NT2/D1 (cell line): ENCODE data around the gene GOLGA1.
"Not testable (repeated sequence)": the region's sequence is repeated elsewhere in the genome, so short reads cannot be mapped to it uniquely, and the experiment has no call there.

ENCODE experiments used
- DNase-seq: peaks from one replicate; pipeline ENCODE4 v3.0.0-alpha.2; 2011; ENCODE audit warnings: low read depth, low spot score
- H3K27me3 ChIP-seq: 2 replicates; pipeline ENCODE4 v1.6.0; 2011; ENCODE audit warnings: mild to moderate bottlenecking; ENCODE audit not compliant: insufficient read length, insufficient read depth
- H3K36me3 ChIP-seq: 2 replicates; pipeline ENCODE4 v1.6.1; 2011; ENCODE audit warnings: mild to moderate bottlenecking, low read length, mixed read lengths; ENCODE audit not compliant: insufficient read depth, insufficient read length
- H3K4me1 ChIP-seq: 2 replicates; pipeline ENCODE4 v1.5.1; 2011; ENCODE audit not compliant: insufficient read depth, insufficient read length
- H3K4me3 ChIP-seq: 2 replicates; pipeline ENCODE4 v1.5.1; 2011; ENCODE audit warnings: low read depth; ENCODE audit not compliant: insufficient read length
- H3K9ac ChIP-seq: 2 replicates; pipeline ENCODE4 v1.6.0; 2011; ENCODE audit warnings: low read depth; ENCODE audit not compliant: insufficient read length
- H3K9me3 ChIP-seq: 2 replicates; pipeline ENCODE4 v1.5.1; 2011; ENCODE audit warnings: mild to moderate bottlenecking, low read length; ENCODE audit not compliant: insufficient read depth
- SUZ12 ChIP-seq: IDR thresholded peaks from 2 replicates; pipeline ENCODE4 v1.6.1; 2011; ENCODE audit not compliant: insufficient read length, insufficient read depth; ENCODE audit errors: extremely low read depth
- YY1 ChIP-seq: IDR thresholded peaks from 2 replicates; pipeline ENCODE4 v1.6.1; 2011; ENCODE audit not compliant: insufficient read length, insufficient read depth
- ZNF274 ChIP-seq: IDR thresholded peaks from 2 replicates; pipeline ENCODE4 v1.6.1; 2011; ENCODE audit warnings: mild to moderate bottlenecking, low read depth, low read length

GOLGA1 gene

DNA sequence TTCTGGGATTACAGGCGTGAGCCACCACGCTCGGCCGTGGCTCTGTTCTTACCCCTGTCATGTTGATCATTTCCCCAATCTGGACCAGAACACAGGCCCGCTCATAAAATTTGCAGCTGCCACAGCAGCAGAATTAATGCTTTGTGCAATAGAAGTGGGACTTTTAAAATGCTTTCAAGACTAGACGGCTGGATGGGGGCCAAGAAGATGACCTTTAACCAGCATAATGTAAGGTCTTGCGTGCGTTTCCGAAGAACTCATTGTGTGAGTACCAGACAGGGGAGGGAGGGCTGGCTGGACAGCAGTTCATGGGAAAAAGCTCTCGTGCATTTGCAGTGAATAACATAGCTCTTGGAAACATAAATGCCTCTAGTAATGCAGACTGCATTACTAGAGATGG, 91.1 kb downstream of the GOLGA1 start:
- Histone ChIP-seq H3K4me3 (no peak overlapping the region), H3K9me3 (no peaks in the 10 kb centered on the region)
- no peak for DNase-seq

DNA sequence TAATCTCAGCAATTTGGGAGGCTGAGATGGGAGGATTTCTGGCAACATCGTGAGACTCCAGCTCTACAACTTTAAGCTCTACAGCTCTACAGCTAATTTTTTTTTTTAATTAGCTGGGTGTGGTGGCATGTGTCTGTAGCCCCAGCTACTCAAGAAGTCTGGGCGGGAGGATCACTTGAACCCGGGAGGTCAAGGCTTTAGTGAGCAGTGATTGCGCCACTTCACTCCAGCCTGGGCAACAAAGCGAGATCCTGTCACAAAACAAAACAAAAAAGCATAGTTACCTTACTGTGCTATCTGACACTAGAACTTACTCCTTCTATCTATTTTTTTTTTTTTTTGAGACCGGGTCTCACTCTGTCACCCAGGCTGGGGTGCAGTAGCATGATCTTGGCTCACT, 93.9 kb downstream of the GOLGA1 start:
- TF ChIP-seq YY1 (no peak), SUZ12 (no peak), ZNF274 (no peak)
- peaks cover 6% of the 10 kb centered on the region for H3K4me1 ChIP-seq
- no peaks in the 10 kb centered on the region for H3K27me3 ChIP-seq
- DNase-seq = no peak
- no peak overlapping the region for H3K9ac ChIP-seq
- no peak overlapping the region for H3K4me3 ChIP-seq
- no peaks in the 10 kb centered on the region for H3K9me3 ChIP-seq
- H3K36me3 ChIP-seq = no peaks in the 10 kb centered on the region

More for the DNA sequence above, 91.1 kb downstream of the GOLGA1 start:
- TF ChIP-seq ZNF274 (no peak), SUZ12 (no peak), YY1 (no peak)
- H3K36me3 ChIP-seq = no peaks in the 10 kb centered on the region
- no peaks in the 10 kb centered on the region for H3K27me3 ChIP-seq
- H3K9ac ChIP-seq = no peak overlapping the region
- H3K4me1 ChIP-seq = peaks cover 11% of the 10 kb centered on the region

DNA sequence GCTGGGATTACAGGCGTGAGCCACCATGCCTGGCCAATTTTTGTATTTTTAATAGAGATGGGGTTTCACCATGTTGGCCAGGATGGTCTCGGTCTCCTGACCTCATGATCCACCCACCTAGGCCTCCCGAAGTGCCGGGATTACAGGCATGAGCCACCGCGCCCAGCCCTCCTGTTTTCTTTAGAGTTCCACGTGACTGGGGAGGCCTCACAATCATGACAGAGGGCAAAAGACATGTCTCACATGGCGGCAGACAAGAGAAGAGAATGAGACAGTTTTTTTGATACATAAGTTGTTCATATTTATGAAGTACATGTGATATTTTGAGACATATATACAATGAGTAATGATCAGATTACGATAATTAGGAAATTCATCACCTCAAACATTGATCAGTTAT, 94.4 kb downstream of the GOLGA1 start:
- H3K27me3 ChIP-seq, H3K4me3 ChIP-seq, H3K4me1 ChIP-seq, H3K36me3 ChIP-seq, DNase-seq, H3K9me3 ChIP-seq, H3K9ac ChIP-seq: not testable (repeated sequence)

GRCh38 chr9:124844291-124844690, 96.6 kb downstream of the GOLGA1 start:
- Histone ChIP-seq H3K4me1 (peaks cover 8% of the 10 kb centered on the region), H3K27me3 (no peaks in the 10 kb centered on the region), H3K4me3 (no peak overlapping the region), H3K9ac (no peak overlapping the region), H3K36me3 (no peaks in the 10 kb centered on the region), H3K9me3 (no peaks in the 10 kb centered on the region)
- no peak for TF ChIP-seq YY1
- TF ChIP-seq ZNF274 = no peak
- TF ChIP-seq SUZ12 = no peak
- DNase-seq = no peak

GRCh38 chr9:124843456-124844034, 97.3 kb downstream of the GOLGA1 start:
- no peak for DNase-seq
- Histone ChIP-seq H3K9me3 (no peaks in the 10 kb centered on the region), H3K4me1 (peaks cover 5% of the 10 kb centered on the region), H3K9ac (no peak overlapping the region), H3K36me3 (no peaks in the 10 kb centered on the region), H3K27me3 (no peaks in the 10 kb centered on the region), H3K4me3 (no peak overlapping the region)
- TF ChIP-seq ZNF274 = no peak
- TF ChIP-seq YY1 = no peak
- TF ChIP-seq SUZ12 = no peak

DNA sequence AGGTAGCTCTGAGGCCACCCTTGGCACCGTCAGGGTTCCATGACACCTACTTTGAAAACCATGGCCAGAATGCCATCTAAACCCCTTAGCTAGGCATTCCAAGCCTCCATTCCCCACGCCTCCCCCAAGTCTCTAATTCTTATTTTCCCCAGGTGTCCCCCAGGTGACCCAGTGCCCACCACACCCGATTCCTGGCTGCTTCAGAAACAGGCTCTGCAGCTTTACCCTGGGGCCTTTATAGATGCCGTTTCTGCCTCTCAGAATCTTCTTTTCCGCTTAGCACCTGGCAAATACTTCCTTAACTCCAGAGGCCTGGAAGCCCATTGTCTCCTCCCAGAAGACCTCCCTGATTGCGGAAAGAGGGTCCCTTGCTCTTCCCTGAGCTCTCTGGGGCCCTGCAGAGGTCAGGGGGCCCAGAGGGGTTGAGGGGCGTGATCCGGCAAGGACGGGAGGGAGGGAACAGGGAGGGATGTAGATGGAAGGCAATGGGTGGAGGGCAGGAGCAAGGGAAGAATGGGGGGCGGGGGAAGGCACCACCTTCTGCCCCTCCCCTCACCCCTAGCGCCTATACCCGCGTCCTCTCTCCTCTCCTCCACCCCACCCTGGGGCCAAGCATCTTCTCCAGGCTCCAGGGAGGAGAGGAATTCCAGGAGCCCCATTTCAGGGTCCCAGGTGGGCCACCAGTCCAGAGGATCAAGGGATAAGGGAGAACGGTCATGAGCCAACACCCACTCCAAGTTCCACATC, 99.6 kb downstream of the GOLGA1 start:
- no peaks in the 10 kb centered on the region for H3K36me3 ChIP-seq
- DNase-seq = no peak
- no peaks in the 10 kb centered on the region for H3K27me3 ChIP-seq
- H3K9ac ChIP-seq = no peak overlapping the region
- TF ChIP-seq YY1 = no peak
- no peak for TF ChIP-seq ZNF274
- TF ChIP-seq SUZ12 = no peak
- H3K4me1 ChIP-seq = peaks cover 5% of the 10 kb centered on the region
- H3K9me3 ChIP-seq = no peaks in the 10 kb centered on the region
- no peak overlapping the region for H3K4me3 ChIP-seq

DNA sequence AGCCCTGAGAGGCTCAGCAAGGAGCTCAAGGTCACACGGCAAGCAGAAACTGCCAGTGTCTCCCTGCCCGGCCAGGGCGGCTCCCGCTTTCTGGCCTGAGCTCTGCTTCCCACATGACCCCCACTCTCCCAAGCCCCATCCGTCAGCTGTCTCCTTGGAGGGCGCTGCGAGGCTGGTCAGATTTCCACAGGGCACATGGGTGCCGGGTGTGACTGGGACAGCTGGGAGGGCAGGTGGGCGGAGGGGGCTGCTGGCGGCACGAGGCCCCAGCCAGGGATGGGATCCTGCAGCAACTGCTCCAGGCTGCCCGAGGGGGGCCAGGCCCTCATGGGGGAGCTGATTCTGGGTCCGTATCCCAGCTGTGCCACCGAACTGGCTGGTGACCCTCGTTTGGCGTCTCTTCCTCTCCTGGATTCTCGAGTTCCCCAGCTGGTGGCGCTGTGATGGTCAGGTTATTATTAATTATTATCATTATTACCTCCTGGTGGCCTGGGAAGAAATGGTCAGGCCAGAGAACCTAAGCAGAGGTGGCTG, 100.5 kb downstream of the GOLGA1 start:
- no peaks in the 10 kb centered on the region for H3K27me3 ChIP-seq
- H3K9me3 ChIP-seq = no peaks in the 10 kb centered on the region
- H3K4me3 ChIP-seq = no peak overlapping the region
- no peak overlapping the region for H3K9ac ChIP-seq
- H3K4me1 ChIP-seq = peaks cover 5% of the 10 kb centered on the region
- no peak for DNase-seq
- H3K36me3 ChIP-seq = no peaks in the 10 kb centered on the region
- TF ChIP-seq YY1 = no peak
- TF ChIP-seq SUZ12 = no peak
- no peak for TF ChIP-seq ZNF274
